Right cardiac atrium (tissue), 5 donors: Measurements from ENCODE around the gene ASPHD2. TPM values are rescaled to one million over a fixed set of nuclear protein-coding genes. Genes with fewer than 3 reads are reported as not detected.

Experiments
- ATAC-seq, 2 donors: fragments of 200-7000 bp; cut with Tn5 transposase; one replicate each; pipeline versions ENCODE4 v1.8.0 to v1.9.1; 2020; ENCODE audit warnings: moderate library complexity in 2 of 2, mild to moderate bottlenecking in 1 of 2
- DNase-seq, 3 donors: peaks; one replicate each; pipeline ENCODE4 v3.0.0-alpha.2; 2020
- H3K27ac ChIP-seq: one replicate; pipeline ENCODE4 v1.5.1; 2013; ENCODE audit warnings: mild to moderate bottlenecking, low read length, control low read depth, moderate library complexity
- H3K27me3 ChIP-seq: one replicate; pipeline ENCODE4 v1.6.1; 2013; ENCODE audit not compliant: control insufficient read depth, insufficient read depth
- H3K4me1 ChIP-seq: one replicate; pipeline ENCODE4 v1.6.1; 2013; ENCODE audit warnings: low read length; ENCODE audit not compliant: control insufficient read depth, insufficient read depth
- H3K4me3 ChIP-seq: one replicate; pipeline ENCODE4 v1.5.1; 2013; ENCODE audit warnings: low read length, control low read depth
- H3K9me3 ChIP-seq: one replicate; pipeline ENCODE4 v1.6.1; 2013; ENCODE audit warnings: low read length; ENCODE audit not compliant: control insufficient read depth
- WGBS: extraction: QIAGEN DNeasy Blood & Tissue Kit; methylation state at CpG from one replicate; pipeline ENCODE4 v1.1.7; 2013; 5-methylcytosine and 5-hydroxymethylcytosine counted together
- intact Hi-C, 4 donors: fragments of 100-400 bp; cut with DNase I; formaldehyde crosslinking; loops; one replicate each; pipeline versions ENCODE4 v1.11.0 to v1.14.0; 2022 to 2023
- polyA plus RNA-seq: library from polyadenylated mRNA; stranded (reverse); fragments of 200-250 nt; gene quantifications from one replicate; pipeline ENCODE4 v1.2.3, GENCODE V29; 2013
- total RNA-seq, 4 donors: library from RNA; stranded (reverse); fragmentation: NEBNext Ultra II Directional; extraction: Animal tissue kit (Norgen Biotek cat#: 25700); gene quantifications; one replicate each; pipeline ENCODE4 v1.2.1, GENCODE V29; 2021
- donor health status: healthy with polysubstance abuse.
- donor health status: DM: no; HTN: yes; CAD: no.
- donor health status: DM: no; HTN: no; CAD: no.
- donor health status: DM: no; HTN: yes; CAD: no; lungs with severe emphysema.
- donor health status: DM: yes; HTN: yes; CAD: no.

The ASPHD2 gene
- total and polyA plus RNA-seq, 5 donors, result 0.05 to 0.50 (median 0.23) TPM

GRCh38 chr22:26416670-26417276 lies 12.3 kb upstream of the ASPHD2 start:
- DNase-seq, result no peak
- Histone ChIP-seq H3K27me3 (peaks cover 2% of the 10 kb centered on the region), H3K4me1 (no peaks in the 10 kb centered on the region), H3K9me3 (no peaks in the 10 kb centered on the region), H3K27ac (no peak overlapping the region), H3K4me3 (no peak overlapping the region)
- ATAC-seq, result no peak
- WGBS, result 29% methylated on average over 9 of the region's 9 CpGs
- intact Hi-C loops, result no loop called here

DNA sequence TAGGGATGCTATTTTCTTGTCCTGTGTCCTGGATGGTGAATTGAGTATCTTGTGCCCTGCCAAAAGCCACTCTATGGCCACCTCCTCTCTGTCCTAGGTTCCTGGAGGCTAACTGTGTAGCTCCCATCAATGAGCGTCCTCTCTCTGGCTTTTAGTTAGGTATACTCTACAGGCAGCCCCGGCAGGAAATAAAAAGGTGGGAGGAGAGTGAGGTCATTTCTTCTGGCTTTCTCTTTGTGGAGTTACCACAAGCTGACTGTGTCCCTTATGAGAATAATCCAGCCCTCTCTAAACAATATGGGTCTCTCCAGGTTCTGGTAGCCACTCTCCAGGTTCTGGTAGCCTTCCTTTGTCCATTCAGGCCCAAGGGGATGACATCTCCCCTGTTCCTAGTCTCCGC lies 11.7 kb upstream of the ASPHD2 start:
- H3K27ac ChIP-seq, result no peak overlapping the region
- 64% methylated on average over 3 of the region's 3 CpGs for WGBS
- intact Hi-C loops, result no loop called here

DNA sequence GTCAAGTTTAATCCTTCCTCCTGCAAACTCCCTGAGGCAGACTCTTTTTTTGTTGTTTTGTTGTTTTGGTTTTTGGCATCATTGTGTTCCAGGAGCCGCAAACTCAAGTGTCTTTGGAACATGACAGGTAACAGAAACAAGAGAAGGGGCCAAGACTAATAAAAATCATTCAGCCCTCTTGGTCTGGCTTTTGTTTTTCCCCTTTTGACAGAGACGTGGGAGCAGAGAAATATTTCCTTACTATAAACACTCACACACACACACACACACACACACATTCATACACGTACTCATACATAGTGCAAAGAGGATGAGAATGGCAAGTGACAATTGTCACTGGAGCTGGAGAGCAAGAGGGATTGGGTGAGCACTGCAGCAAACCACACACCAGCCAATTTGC lies 10.4 kb upstream of the ASPHD2 start:
- DNase-seq (no peak), ATAC-seq (no peak)
- no peaks in the 10 kb centered on the region for H3K4me1 ChIP-seq
- no peak overlapping the region for H3K4me3 ChIP-seq
- no peaks in the 10 kb centered on the region for H3K9me3 ChIP-seq
- intact Hi-C loops, result no loop called here
- WGBS, result 50% methylated on average over 3 of the region's 3 CpGs
- peaks cover 2% of the 10 kb centered on the region for H3K27me3 ChIP-seq
- no peak overlapping the region for H3K27ac ChIP-seq

More for the DNA sequence above, 11.7 kb upstream of the ASPHD2 start:
- Histone ChIP-seq H3K4me1 (no peaks in the 10 kb centered on the region), H3K27me3 (peaks cover 2% of the 10 kb centered on the region), H3K4me3 (no peak overlapping the region), H3K9me3 (no peaks in the 10 kb centered on the region)
- ATAC-seq (no peak), DNase-seq (no peak)

DNA sequence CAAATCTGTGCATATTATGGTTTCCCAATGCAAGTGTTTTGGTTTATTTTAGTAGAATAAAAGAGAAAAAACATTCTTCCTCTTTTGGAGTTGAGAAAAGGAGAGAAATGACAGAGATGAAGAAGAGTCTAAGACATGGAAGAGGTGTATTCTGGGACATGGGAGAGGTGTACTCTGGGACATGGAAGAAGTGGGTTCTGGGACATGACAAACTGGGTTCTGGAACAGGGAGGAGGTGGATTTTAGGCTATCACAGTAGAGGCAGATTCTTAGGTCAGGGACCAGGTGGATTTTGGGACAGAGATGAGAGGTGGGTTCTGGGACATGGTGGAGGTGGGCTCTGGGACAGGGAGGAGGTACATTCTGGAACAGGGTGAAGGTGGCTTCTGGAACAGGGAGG lies 2.1 kb upstream of the ASPHD2 start:
- no peak for ATAC-seq
- no peak for DNase-seq
- Histone ChIP-seq H3K4me1 (no peaks in the 10 kb centered on the region), H3K9me3 (no peaks in the 10 kb centered on the region), H3K4me3 (no peak overlapping the region), H3K27me3 (no peaks in the 10 kb centered on the region), H3K27ac (no peak overlapping the region)
- intact Hi-C loops, result no loop called here

DNA sequence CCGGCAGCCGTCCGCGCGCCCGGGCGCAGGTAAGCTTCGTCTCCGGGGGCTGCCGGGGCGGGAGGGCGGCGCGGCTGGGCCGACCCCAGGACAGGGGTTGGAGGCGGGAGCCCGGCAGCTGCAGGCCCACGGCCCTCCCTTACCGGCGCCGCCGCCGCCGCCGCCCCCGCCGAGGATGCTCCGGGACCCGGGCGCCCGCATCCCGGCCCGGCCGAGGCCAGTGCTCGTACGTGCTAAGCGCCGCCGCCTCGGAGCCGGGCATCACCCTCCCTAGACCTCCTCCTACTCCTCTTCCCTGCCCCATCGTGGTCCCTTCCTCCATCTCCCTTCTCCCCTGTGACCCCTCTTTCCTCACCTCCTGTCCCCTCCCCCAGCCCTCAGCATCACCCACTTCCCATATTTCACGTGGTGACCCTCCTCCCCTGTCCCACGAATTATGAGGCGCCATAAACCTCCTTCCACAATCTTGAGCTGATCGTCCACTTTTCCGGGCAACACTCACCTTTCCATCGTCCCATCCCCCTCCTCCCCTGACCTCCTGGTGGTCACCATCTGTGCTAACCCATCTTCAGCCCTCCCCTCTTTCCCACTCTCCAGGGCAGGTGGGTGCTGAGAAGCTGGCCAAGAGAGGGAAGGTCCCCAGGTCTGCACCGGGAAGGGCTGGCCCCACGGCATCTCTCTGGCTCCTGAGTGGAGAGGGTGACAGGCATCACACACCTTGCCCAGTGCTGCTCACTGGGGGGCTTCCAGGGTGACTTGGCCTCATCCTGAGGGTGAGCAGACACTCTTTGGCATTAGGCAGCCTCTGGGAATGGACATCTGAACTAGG lies 612 bp downstream of the ASPHD2 start:
- DNase-seq (no peak), ATAC-seq (peak in 1 of 2 donors; percentile 5)
- Histone ChIP-seq H3K27me3 (no peaks in the 10 kb centered on the region), H3K9me3 (no peaks in the 10 kb centered on the region), H3K4me1 (no peaks in the 10 kb centered on the region), H3K4me3 (peak overlapping the region; percentile 83), H3K27ac (no peak overlapping the region)
- intact Hi-C loops, result no loop called here
- WGBS, result 6% methylated on average over 49 of the region's 50 CpGs

- H3K9me3 ChIP-seq, result no peaks in the 10 kb centered on the region
- H3K27ac ChIP-seq, result no peak overlapping the region
- 81% methylated on average over 2 of the region's 2 CpGs for WGBS
- no peaks in the 10 kb centered on the region for H3K4me1 ChIP-seq
- ATAC-seq (no peak), DNase-seq (no peak)
- no peak overlapping the region for H3K4me3 ChIP-seq
- no peaks in the 10 kb centered on the region for H3K27me3 ChIP-seq
- intact Hi-C loops, result no loop called here
Observed at GRCh38 chr22:26430600-26430999, 1.5 kb downstream of the ASPHD2 start.

DNA sequence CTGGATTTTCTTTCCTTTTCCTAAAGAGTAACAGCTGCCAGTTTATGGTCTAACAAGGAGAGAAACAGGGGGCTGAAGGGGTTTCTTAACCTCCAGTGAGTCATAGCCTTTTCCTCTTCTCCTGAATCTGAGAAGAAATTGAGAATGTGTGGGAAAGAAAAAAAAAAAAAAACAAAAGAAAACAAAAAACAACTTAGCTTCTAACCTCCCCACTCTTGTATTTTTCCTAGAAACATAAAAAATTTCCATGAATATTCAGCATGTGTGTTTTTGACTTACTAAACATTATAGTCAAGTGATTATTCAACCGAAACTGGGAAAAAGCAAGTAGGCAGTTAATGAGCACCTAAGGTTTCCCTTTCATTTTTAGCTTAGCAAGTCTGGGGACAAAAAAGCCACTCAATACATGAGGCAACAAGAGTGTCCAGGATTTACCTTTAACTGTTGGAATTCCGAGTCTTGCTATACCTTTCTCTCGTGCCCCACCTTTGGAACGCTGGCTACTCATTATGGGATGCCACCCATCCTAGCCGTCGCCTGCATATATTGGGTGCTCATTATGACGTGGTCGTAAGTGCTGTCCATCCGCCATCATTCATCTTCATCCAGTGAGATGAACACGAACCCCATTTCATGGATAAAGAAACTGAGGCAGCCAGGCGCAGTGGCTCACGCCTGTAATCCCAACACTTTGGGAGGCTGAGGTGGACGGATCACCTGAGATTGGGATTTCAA lies 2.4 kb downstream of the ASPHD2 start:
- Histone ChIP-seq H3K4me3 (no peak overlapping the region), H3K9me3 (no peaks in the 10 kb centered on the region), H3K4me1 (no peaks in the 10 kb centered on the region), H3K27me3 (no peaks in the 10 kb centered on the region), H3K27ac (no peak overlapping the region)
- DNase-seq (no peak), ATAC-seq (no peak)
- WGBS, result 91% methylated on average over 13 of the region's 13 CpGs
- intact Hi-C loops, result no loop called here

DNA sequence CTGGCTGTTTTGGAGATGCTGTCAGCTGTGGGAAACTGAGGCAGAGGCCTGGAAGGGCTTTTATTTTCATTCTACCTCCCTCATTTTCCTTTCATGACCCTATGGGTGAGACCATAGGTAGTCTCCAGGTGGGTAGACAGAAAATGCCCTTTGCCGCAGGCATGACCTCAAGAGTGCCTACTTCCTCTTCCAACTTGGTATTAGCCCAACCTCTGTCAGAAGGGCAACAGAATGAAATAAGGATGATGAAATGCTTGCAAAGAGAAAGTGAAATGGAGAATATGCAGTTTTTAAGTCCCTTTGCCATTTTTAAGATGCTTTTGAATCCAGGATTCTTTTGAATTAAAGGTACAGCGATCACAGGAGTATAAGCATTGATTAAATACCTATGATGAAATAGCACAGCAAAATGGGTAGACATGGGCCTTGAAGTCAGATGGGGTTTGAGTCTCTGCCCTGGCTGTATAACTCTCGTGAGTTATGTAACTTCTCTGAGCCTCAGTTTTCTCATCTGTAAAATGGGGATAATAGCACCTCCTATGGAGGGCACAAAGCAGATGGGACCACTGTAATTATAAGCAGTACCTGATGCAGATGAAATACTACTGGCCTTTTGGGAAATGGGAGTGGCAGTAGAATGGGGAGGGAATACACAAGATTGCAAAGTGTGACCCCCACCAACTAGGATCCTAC lies 3.7 kb downstream of the ASPHD2 start:
- no peak overlapping the region for H3K4me3 ChIP-seq

GRCh38 chr22:26433805-26434204 lies 4.7 kb downstream of the ASPHD2 start:
- DNase-seq, result no peak
- Histone ChIP-seq H3K4me1 (no peaks in the 10 kb centered on the region), H3K4me3 (no peak overlapping the region), H3K27me3 (no peaks in the 10 kb centered on the region), H3K27ac (no peak overlapping the region), H3K9me3 (no peaks in the 10 kb centered on the region)
- 89% methylated on average over 25 of the region's 25 CpGs for WGBS
- intact Hi-C loops, result no loop called here
- ATAC-seq, result no peak

More for the DNA sequence above, 3.7 kb downstream of the ASPHD2 start:
- H3K4me1 ChIP-seq, result no peaks in the 10 kb centered on the region
- DNase-seq (no peak), ATAC-seq (no peak)
- H3K27ac ChIP-seq, result no peak overlapping the region
- no peaks in the 10 kb centered on the region for H3K27me3 ChIP-seq
- no peaks in the 10 kb centered on the region for H3K9me3 ChIP-seq
- intact Hi-C loops, result no loop called here
- WGBS, result 87% methylated on average over 3 of the region's 3 CpGs

GRCh38 chr22:26435327-26436093 lies 6.5 kb downstream of the ASPHD2 start:
- H3K27me3 ChIP-seq, result no peaks in the 10 kb centered on the region
- no peaks in the 10 kb centered on the region for H3K9me3 ChIP-seq
- H3K4me1 ChIP-seq, result no peaks in the 10 kb centered on the region
- H3K4me3 ChIP-seq, result no peak overlapping the region
- DNase-seq (no peak), ATAC-seq (no peak)
- intact Hi-C loops, result no loop called here
- 59% methylated on average over 11 of the region's 11 CpGs for WGBS
- no peak overlapping the region for H3K27ac ChIP-seq
